Measurements from ENCODE around the gene MAST2.

The MAST2 gene

GRCh38 chr1:45803299-45803780, at the start of gene MAST2:
TSS of gene MAST2 (plus strand) at chr1:45803612. CDS start at chr1:45803896, 284 bp downstream.
- peak; percentile 86 for DNase-seq (ENCODE audit: low spot score)

GRCh38 chr1:45755697-45756096, 47.7 kb upstream of the MAST2 start:
- DNase-seq (ENCODE audit: low spot score), result no peak

GRCh38 chr1:45762291-45762690, 41.1 kb upstream of the MAST2 start:
- DNase-seq (ENCODE audit: low spot score), result no peak

GRCh38 chr1:45765999-45766792, 37.2 kb upstream of the MAST2 start:
- no peak for DNase-seq (ENCODE audit: low spot score)

GRCh38 chr1:45767035-45767434, 36.4 kb upstream of the MAST2 start:
- DNase-seq (ENCODE audit: low spot score), result no peak

GRCh38 chr1:45769261-45769932, 34.0 kb upstream of the MAST2 start:
- DNase-seq (ENCODE audit: low spot score), result no peak

GRCh38 chr1:45772971-45773370, 30.4 kb upstream of the MAST2 start:
- no peak for DNase-seq (ENCODE audit: low spot score)

- no peak for DNase-seq (ENCODE audit: low spot score)
Measured at GRCh38 chr1:45775794-45776193, 27.6 kb upstream of the MAST2 start.

GRCh38 chr1:45785583-45785982, 17.8 kb upstream of the MAST2 start:
- DNase-seq (ENCODE audit: low spot score), result no peak

- DNase-seq (ENCODE audit: low spot score), result peak; percentile 31
Measured at GRCh38 chr1:45787905-45788304, 15.5 kb upstream of the MAST2 start.

- DNase-seq (ENCODE audit: low spot score), result no peak
Measured at GRCh38 chr1:45789601-45790000, 13.8 kb upstream of the MAST2 start.

- no peak for DNase-seq (ENCODE audit: low spot score)
Measured at GRCh38 chr1:45792744-45793143, 10.7 kb upstream of the MAST2 start.

GRCh38 chr1:45793942-45794604, 9.3 kb upstream of the MAST2 start:
- DNase-seq (ENCODE audit: low spot score), result no peak

- no peak for DNase-seq (ENCODE audit: low spot score)
Measured at GRCh38 chr1:45796381-45796780, 7.0 kb upstream of the MAST2 start.

GRCh38 chr1:45796946-45797345, 6.5 kb upstream of the MAST2 start:
- DNase-seq (ENCODE audit: low spot score), result no peak

GRCh38 chr1:45800899-45801298, 2.5 kb upstream of the MAST2 start:
- no peak for DNase-seq (ENCODE audit: low spot score)

GRCh38 chr1:45802343-45803298, 791 bp upstream of the MAST2 start:
- peak; percentile 9 for DNase-seq (ENCODE audit: low spot score)

GRCh38 chr1:45803781-45804668, 613 bp downstream of the MAST2 start:
- peak; percentile 7 for DNase-seq (ENCODE audit: low spot score)

- DNase-seq (ENCODE audit: low spot score), result no peak
Measured at GRCh38 chr1:45804669-45804969, 1.2 kb downstream of the MAST2 start.

- no peak for DNase-seq (ENCODE audit: low spot score)
Measured at GRCh38 chr1:45806129-45806528, 2.7 kb downstream of the MAST2 start.

- DNase-seq (ENCODE audit: low spot score), result no peak
Measured at GRCh38 chr1:45809761-45810160, 6.3 kb downstream of the MAST2 start.
